HK-2 (cell line): Measurements from ENCODE around the gene GJA9.
"Not testable (repeated sequence)": the region's sequence is repeated elsewhere in the genome, so short reads cannot be mapped to it uniquely, and the experiment has no call there.

Experiments used
- DNase-seq: peaks from one replicate; pipeline ENCODE4 v3.0.0-alpha.2; 2018; ENCODE audit not compliant: unreplicated experiment

Gene GJA9

GRCh38 chr1:38873027-38873969, 8.1 kb downstream of the GJA9 start, which contains the start of gene MYCBP:
MYCBP (minus strand) TSS chr1:38873348; CDS start chr1:38873305, 43 bp downstream.
- DNase-seq: peak; percentile 98

- no peak for DNase-seq
Observed at GRCh38 chr1:38872401-38873026, 8.9 kb downstream of the GJA9 start.

GRCh38 chr1:38870996-38871395, 10.4 kb downstream of the GJA9 start:
- DNase-seq: no peak

- no peak for DNase-seq
Observed at GRCh38 chr1:38867208-38867607, 14.2 kb downstream of the GJA9 start.

DNA sequence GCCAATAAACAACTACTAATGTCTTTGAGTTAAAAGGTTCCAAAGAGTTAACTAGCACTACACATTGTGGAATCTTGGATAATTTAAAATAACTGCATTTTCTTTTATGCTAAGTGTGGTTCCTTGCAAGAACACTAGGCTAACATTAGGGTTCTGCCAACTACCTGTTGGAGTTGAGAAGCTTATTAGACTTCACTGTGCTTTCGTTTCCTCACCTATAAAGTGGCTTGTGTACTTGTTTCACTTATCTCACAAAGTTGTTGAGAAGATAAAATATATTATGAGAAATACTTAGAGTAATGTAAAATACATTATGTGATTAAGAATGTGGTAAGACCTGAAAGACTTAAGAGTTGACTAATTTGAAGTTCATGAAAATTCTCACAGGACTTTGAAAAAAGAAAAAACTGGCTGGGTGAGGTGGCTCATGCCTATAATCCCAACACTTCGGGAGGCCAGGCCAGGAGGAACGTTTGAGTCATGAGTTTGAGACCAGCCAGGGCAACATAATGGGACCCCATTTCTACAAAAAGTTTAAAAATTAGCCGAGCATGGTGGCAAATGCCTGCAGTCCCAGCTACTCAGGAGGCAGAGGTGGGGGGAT, 16.2 kb downstream of the GJA9 start:
- no peak for DNase-seq

DNA sequence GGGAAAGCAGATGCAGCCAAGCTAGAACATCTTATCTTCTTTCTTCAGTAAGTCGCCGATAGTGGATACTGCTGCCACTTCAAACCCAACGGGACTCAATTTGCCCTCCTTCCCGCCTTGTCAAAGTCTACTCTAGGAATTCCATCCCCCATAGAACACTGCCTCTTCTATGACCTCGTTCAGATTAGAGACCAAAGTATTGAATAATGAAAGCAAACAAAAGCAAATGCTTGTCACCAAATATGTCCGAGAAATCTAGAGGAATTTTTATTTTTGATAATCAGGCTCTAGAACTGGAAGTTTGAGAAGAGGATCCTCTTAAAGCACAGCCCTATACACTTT, 21.0 kb downstream of the GJA9 start:
- DNase-seq: peak; percentile 15

- DNase-seq: peak; percentile 99
Observed at GRCh38 chr1:38859561-38860453, 21.6 kb downstream of the GJA9 start, which contains the start of gene RRAGC. RRAGC (minus strand) TSS chr1:38859772; CDS start chr1:38859646, 126 bp downstream.

GRCh38 chr1:38858833-38859560, 22.4 kb downstream of the GJA9 start:
- DNase-seq: peak; percentile 54

GRCh38 chr1:38852780-38853179, 28.6 kb downstream of the GJA9 start:
- DNase-seq: no peak

- DNase-seq: no peak
Observed at GRCh38 chr1:38848071-38848470, 33.3 kb downstream of the GJA9 start.

DNA sequence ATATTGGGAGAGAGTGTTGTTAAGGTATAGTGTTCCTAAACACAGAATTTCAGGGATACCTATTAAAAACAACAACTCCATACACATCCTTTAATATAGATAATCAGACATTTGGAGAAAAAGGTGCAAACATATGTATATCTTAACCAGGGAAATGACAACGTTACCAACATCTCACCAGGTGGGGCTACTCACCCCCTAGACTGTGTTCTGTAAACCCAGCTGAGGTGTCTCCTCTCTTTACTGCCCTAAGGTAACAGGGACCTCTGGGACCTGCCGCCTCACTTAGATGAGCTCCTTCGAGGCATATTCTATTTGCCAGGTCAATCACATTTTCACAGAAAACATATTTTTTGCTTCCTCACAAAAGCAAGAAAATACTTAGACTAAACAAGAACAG, 35.2 kb downstream of the GJA9 start:
- no peak for DNase-seq

DNA sequence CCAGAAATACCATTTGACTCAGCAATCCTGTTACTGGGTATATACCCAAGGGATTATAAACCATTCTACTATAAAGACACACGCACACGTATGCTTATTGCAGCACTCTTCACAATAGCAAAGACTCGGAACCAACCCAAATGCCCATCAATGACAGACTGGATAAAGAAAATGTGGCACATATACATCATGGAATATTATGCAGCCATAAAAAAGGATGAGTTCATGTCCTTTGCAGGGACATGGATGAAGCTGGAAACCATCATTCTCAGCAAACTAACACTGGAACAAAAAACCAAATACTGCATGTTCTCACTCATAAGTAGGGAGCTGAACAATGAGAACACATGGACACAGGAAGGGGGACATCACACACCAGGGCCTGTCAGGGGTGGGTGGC, 36.3 kb downstream of the GJA9 start:
- not testable (repeated sequence) for DNase-seq

DNA sequence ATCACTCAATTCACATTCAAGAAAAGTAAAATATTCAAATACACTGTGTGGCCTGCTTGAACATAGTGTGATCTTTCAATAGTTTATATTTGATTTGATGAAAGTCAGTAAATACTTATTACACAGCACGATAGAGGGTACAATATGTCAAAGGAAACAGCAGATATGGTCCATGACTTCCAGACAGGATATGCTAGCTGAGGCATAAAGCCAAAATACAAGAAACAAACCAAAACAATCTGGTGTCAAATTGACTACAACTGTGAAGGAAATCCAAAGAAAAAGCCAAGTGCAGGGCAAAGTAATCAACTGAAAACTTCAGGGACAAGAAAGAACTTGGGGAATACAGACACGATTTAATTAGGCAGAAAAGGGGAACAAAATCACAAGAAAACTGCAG, 41.1 kb downstream of the GJA9 start:
- no peak for DNase-seq

DNA sequence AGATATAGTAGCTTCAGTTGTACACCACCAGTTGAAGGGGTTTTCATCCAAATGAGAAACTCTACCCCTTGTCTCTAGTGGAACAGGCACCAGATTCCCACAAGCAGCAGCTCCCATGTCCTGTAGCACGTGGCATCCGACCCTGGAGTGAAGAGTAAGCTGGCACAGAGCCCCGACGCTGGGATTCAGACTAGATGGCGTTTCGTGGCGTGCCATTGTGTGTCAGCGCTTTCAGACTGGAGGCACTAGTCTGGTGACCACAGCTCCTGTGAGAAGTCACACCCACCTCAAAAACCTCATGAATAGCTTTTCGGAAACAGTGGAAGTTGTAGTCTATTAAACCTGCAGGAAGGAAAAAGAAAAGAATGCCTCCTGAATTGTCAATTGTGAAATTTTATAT, 42.0 kb downstream of the GJA9 start:
- no peak for DNase-seq

DNA sequence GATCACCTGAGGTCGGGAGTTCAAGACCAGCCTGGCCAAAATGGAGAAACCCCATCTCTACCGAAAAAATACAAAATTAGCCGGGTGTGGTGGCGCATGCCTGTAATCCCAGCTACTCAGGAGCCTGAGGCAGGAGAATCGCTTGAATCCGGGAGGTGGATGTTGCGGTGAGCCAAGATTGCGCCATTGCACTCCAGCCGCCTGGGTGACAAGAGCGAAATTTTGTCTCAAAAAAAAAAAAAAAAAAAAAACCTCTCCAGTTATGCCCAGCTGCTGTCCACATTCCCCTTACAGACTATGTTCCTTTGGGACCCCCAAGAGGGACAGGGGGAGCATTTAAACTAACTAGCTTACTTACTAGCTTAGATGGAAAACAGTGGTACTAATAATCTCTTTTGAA, 45.1 kb downstream of the GJA9 start:
- not testable (repeated sequence) for DNase-seq

DNA sequence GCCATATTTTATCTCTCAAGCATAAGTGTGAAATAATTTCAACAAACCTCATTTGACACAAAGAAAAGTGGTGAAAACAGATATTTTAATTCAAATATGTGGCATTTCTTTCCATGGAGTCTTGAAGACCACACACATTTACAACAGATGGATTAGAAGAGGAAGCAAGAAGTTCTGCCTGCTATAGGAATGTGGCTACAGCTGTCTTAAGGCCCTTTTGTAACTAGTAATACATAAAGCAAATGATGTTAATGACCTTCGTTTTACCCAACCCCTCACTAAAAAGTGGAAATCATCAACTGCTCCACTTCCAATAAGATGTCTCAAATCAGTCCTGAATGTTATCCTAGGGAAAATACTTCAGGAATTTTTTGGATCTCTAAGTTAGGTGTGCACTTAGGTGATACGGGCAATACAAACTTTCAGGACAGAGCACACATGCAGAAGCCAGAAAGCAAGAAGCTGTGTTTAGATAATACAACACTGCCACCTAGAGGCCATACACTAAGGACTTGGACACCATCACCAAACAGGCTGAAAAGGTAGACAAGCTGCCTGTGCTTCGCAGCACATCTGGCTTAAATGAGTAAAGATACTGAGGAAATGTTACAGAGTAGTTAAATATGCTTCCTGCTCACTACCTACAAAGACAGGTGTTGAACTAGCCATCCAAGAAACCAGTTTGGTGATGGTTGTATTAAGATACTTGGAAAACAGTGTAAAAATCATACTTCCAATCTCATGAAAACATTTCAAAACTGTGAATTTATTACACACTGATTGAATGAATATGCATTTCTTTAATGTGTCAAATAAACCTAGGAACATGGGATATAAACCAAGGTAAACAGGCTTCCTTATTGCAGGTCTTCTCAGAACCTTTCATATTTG, 46.2 kb downstream of the GJA9 start:
- peak; percentile 34 for DNase-seq

DNA sequence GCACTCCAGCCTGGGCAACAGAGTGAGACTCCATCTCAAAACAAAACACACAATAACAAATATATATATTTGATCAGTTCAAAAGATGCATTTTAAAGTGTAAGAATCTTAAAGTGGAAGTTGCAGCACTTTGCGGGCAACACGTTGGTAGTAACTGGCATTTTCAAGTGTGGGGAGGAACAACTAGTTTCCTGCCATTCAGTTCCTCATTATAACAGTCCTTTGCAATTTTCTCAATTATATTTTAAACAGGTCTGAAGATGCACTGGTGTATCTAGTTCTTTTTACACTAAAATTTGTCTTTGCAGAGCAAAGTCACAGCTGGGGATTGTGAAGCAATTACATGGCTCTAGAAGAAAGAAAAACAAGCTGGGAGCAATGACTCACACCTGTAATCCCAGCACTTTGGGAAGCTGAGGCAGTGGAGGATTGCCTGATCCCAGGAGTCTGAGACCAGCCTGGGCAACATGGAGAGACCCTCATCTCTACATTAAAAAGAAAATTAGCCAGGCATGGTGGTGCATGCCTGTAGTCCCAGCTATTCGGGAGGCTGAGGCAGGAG, 47.1 kb downstream of the GJA9 start:
- DNase-seq: no peak

DNA sequence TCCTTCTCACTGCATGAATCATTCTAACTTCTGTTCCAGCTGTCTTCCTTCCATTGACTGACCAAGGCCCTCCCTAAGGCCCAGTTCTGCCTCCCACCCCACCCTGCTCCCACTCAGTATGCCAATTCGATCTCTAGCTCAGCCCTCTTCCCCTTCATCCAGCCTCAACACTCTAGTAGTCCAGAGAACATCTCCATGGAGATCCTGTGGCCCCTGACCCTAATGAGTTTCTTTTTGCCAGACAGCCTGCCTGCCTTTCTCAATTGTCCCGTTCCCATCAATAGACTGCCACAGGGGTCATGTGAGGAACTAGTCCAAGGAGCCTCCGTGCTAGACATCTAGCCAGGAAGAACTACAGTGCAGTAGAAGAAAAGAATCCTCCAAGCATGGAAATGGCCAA, 48.2 kb downstream of the GJA9 start:
- DNase-seq: no peak

- no peak for DNase-seq
Observed at GRCh38 chr1:38832370-38832734, 49.0 kb downstream of the GJA9 start.
